Osteoblast (primary cell): ENCODE results near the gene IFT74. TPM values are rescaled to one million over a fixed set of nuclear protein-coding genes. Genes with fewer than 3 reads are reported as not detected.
"Not testable (repeated sequence)": the region's sequence is repeated elsewhere in the genome, so short reads cannot be mapped to it uniquely, and the experiment has no call there.

Experiments used
- DNase-seq: peaks from one replicate; pipeline ENCODE4 v3.0.0; 2011; ENCODE audit warnings: low spot score, mixed read lengths; ENCODE audit not compliant: insufficient read length; ENCODE audit errors: missing footprints
- H2AFZ ChIP-seq: 2 replicates; pipeline ENCODE4 v1.6.0; 2011; ENCODE audit warnings: mild to moderate bottlenecking, low read length
- H3K27ac ChIP-seq: 2 replicates; pipeline ENCODE4 v1.5.1; 2011; ENCODE audit warnings: mild to moderate bottlenecking, low read depth, low read length, moderate library complexity
- H3K27me3 ChIP-seq: 2 replicates; pipeline ENCODE4 v1.6.0; 2012; ENCODE audit warnings: mild to moderate bottlenecking, control low read depth, inconsistent platforms, low read length, moderate library complexity; ENCODE audit not compliant: insufficient read depth
- H3K36me3 ChIP-seq: 2 replicates; pipeline ENCODE4 v1.5.1; 2011; ENCODE audit warnings: mild to moderate bottlenecking, low read length, control low read depth, moderate library complexity; ENCODE audit not compliant: insufficient read depth
- H3K4me1 ChIP-seq: 2 replicates; pipeline ENCODE4 v1.5.1; 2011; ENCODE audit warnings: mild to moderate bottlenecking, low read length, control low read depth, moderate library complexity; ENCODE audit not compliant: insufficient read depth
- H3K4me2 ChIP-seq: 2 replicates; pipeline ENCODE4 v1.6.0; 2011; ENCODE audit warnings: mild to moderate bottlenecking, low read length; ENCODE audit not compliant: insufficient read depth
- H3K4me3 ChIP-seq: fragments of 200-600 bp; sonication (generic); 3 replicates; pipeline ENCODE4 v1.5.1; 2012; ENCODE audit warnings: mild to moderate bottlenecking, low read length, inconsistent platforms; ENCODE audit not compliant: insufficient read depth
- H3K79me2 ChIP-seq: 2 replicates; pipeline ENCODE4 v1.6.0; 2012; ENCODE audit warnings: mild to moderate bottlenecking, low read length, control low read depth, inconsistent platforms; ENCODE audit not compliant: insufficient read depth
- H3K9me3 ChIP-seq: 2 replicates; pipeline ENCODE4 v1.5.1; 2011; ENCODE audit warnings: low read depth, low read length, control low read depth
- H4K20me1 ChIP-seq: 2 replicates; pipeline ENCODE4 v1.6.0; 2012; ENCODE audit warnings: mild to moderate bottlenecking, low read length, control low read depth; ENCODE audit not compliant: insufficient read depth
- CTCF ChIP-seq: IDR thresholded peaks from 2 replicates; pipeline ENCODE4 v1.5.1; 2011; ENCODE audit warnings: mild to moderate bottlenecking, low read depth, low read length, moderate library complexity; ENCODE audit errors: extremely low read depth
- total RNA-seq: library from RNA; depleted of rRNA; stranded (reverse); fragments of >200 nt; gene quantifications from 2 replicates; pipeline ENCODE4 v1.2.3, GENCODE V29; 2012

IFT74 gene
- total RNA-seq, 1 donor: 19.9 TPM

- H2AFZ ChIP-seq: no peak overlapping the region
- H3K9me3 ChIP-seq: no peaks in the 10 kb centered on the region
- no peaks in the 10 kb centered on the region for H3K36me3 ChIP-seq
- H4K20me1 ChIP-seq: no peaks in the 10 kb centered on the region
- H3K27me3 ChIP-seq: no peaks in the 10 kb centered on the region
- H3K27ac ChIP-seq: peak overlapping the region; percentile 95
- H3K4me2 ChIP-seq: no peak overlapping the region
- H3K79me2 ChIP-seq: no peaks in the 10 kb centered on the region
- TF ChIP-seq CTCF: no peak
- H3K4me1 ChIP-seq: peaks cover 71% of the 10 kb centered on the region
- peak; percentile 77 for DNase-seq
- H3K4me3 ChIP-seq: no peak overlapping the region
Measured at GRCh38 chr9:27090711-27091110, 134.5 kb downstream of the IFT74 start.

GRCh38 chr9:27092496-27092895 is 136.3 kb downstream of the IFT74 start:
- H4K20me1 ChIP-seq, H3K4me3 ChIP-seq, DNase-seq, H3K79me2 ChIP-seq, H3K4me2 ChIP-seq, H3K9me3 ChIP-seq, H3K27ac ChIP-seq, H3K27me3 ChIP-seq, H3K36me3 ChIP-seq, H2AFZ ChIP-seq: not testable (repeated sequence)
- H3K4me1 ChIP-seq: peaks cover 61% of the 10 kb centered on the region

GRCh38 chr9:27093384-27094067 is 137.3 kb downstream of the IFT74 start:
- not testable (repeated sequence) for H3K4me3 ChIP-seq, H3K79me2 ChIP-seq, DNase-seq, H2AFZ ChIP-seq, H3K27me3 ChIP-seq, H3K36me3 ChIP-seq, H3K9me3 ChIP-seq, H4K20me1 ChIP-seq
- Histone ChIP-seq H3K27ac (peak overlapping the region; percentile 65), H3K4me1 (peaks cover 51% of the 10 kb centered on the region), H3K4me2 (peak overlapping the region; percentile 63)

- no peaks in the 10 kb centered on the region for H3K79me2 ChIP-seq
- no peaks in the 10 kb centered on the region for H4K20me1 ChIP-seq
- peak; percentile 91 for DNase-seq
- H2AFZ ChIP-seq: peak overlapping the region; percentile 15
- peak overlapping the region; percentile 65 for H3K27ac ChIP-seq
- H3K9me3 ChIP-seq: no peaks in the 10 kb centered on the region
- no peaks in the 10 kb centered on the region for H3K27me3 ChIP-seq
- peaks cover 38% of the 10 kb centered on the region for H3K4me1 ChIP-seq
- H3K4me2 ChIP-seq: peak overlapping the region; percentile 63
- H3K36me3 ChIP-seq: no peaks in the 10 kb centered on the region
- peak overlapping the region; percentile 16 for H3K4me3 ChIP-seq
- TF ChIP-seq CTCF: no peak
Measured at GRCh38 chr9:27094640-27095298, 138.6 kb downstream of the IFT74 start.

GRCh38 chr9:27107241-27107640 is 151.0 kb downstream of the IFT74 start:
- no peak overlapping the region for H3K4me2 ChIP-seq
- peaks cover 2% of the 10 kb centered on the region for H3K79me2 ChIP-seq
- H3K4me3 ChIP-seq: no peak overlapping the region
- H2AFZ ChIP-seq: no peak overlapping the region
- no peaks in the 10 kb centered on the region for H3K36me3 ChIP-seq
- TF ChIP-seq CTCF: no peak
- DNase-seq: no peak
- H3K27ac ChIP-seq: no peak overlapping the region
- peaks cover 25% of the 10 kb centered on the region for H3K4me1 ChIP-seq
- H3K9me3 ChIP-seq: no peaks in the 10 kb centered on the region
- no peaks in the 10 kb centered on the region for H3K27me3 ChIP-seq
- no peaks in the 10 kb centered on the region for H4K20me1 ChIP-seq
